AG10803 (cell line): Measurements from ENCODE around the gene CBARP.
A peak's percentile ranks its signal among the peaks of the same experiment; 100 is the strongest.

Source experiments
- DNase-seq: peaks from one replicate; pipeline ENCODE4 v3.0.0; 2010; ENCODE audit warnings: low read depth
- H3K4me3 ChIP-seq: 2 replicates; pipeline ENCODE4 v1.5.1; 2011; ENCODE audit warnings: mild to moderate bottlenecking, low read length, control low read depth
- TF ChIP-seq, protein P1 (sequence below): conservative IDR thresholded peaks from 2 replicates; pipeline ENCODE4 v1.5.1; 2011; ENCODE audit warnings: mild to moderate bottlenecking, low read length, control low read depth, inconsistent platforms

CBARP gene

DNA sequence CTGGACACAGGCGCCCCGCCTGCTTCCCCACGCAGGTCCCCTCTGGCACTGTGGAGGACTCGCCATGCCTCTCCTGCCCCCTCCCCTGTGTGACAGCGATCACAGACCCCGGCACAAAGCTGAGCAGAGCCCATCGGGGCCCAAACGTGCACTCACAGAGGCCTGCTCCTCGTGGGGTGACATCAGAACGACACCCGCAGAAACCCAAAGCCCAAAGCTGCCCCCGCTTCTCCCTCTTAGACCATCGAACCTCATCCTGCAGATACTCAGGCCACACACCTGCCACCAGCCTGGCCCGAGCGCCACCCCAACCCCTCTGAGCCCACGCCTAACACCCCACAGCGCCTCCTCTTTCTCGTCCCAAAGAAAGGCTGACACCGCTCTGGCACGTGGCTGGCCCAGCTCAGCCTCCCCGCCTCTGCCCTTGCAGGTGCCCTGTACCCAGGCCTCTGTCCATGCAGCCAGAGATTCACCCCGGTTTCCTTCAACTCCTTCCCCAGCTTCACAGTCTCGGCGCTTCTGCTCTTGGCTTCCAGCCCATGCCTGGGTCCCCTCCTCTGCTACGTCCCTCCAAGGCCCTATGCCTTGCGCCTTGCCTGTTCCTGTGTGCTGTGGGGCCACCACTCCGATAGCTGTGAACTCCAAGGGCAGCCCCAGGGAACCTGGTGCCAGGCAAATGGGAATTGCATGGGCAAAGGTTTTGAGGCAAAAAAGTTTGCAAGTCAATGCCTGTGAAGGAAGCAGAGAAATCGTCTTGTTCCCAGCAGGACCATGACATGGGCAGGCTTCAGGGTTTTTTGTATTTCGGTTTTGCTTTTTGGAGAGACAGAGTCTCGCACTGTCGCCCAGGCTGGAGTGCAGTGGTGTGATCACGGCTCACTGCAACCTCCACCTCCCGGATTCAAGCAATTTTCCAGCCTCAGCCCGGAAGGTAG lies 831 bp upstream of the CBARP start:
- no peak for DNase-seq

DNA sequence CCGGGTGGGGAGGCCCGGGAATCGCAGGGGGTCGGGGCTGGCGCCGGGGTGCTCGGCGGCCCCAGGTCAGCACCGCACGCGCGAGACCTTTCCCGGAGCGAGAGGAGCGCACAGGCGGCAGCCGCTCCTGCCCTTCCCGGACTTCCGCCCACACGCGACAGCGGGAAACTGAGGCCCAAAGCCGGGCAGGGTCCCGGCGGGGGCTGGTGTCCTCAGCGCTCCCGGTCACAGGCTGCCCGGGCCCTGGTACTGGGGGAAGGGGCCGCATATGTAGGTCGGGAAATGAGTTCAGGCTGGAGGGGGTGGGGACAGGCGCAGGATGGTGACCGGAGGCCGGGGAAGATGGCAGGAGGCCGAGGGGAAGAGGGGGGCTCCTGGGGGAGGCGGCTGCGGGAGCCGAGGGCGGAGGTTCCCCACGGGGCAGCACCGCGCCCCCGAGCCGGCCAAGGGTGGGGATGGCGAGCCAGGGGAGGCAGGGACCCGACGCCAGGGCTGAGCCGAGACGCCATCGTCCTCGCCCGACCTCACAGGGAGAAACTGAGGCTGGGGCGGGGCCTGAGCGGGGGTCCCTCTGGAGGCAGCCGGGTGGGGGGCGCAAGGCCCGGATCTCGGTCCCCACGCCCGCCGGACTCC lies 662 bp downstream of the CBARP start:
- no peak for DNase-seq
- H3K4me3 ChIP-seq = peak overlapping the region; percentile 71
- TF ChIP-seq, protein P1, sequence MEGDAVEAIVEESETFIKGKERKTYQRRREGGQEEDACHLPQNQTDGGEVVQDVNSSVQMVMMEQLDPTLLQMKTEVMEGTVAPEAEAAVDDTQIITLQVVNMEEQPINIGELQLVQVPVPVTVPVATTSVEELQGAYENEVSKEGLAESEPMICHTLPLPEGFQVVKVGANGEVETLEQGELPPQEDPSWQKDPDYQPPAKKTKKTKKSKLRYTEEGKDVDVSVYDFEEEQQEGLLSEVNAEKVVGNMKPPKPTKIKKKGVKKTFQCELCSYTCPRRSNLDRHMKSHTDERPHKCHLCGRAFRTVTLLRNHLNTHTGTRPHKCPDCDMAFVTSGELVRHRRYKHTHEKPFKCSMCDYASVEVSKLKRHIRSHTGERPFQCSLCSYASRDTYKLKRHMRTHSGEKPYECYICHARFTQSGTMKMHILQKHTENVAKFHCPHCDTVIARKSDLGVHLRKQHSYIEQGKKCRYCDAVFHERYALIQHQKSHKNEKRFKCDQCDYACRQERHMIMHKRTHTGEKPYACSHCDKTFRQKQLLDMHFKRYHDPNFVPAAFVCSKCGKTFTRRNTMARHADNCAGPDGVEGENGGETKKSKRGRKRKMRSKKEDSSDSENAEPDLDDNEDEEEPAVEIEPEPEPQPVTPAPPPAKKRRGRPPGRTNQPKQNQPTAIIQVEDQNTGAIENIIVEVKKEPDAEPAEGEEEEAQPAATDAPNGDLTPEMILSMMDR = no peak

More for the DNA sequence above, 831 bp upstream of the CBARP start:
- peak overlapping the region; percentile 43 for H3K4me3 ChIP-seq
- TF ChIP-seq, protein P1 = no peak

DNA sequence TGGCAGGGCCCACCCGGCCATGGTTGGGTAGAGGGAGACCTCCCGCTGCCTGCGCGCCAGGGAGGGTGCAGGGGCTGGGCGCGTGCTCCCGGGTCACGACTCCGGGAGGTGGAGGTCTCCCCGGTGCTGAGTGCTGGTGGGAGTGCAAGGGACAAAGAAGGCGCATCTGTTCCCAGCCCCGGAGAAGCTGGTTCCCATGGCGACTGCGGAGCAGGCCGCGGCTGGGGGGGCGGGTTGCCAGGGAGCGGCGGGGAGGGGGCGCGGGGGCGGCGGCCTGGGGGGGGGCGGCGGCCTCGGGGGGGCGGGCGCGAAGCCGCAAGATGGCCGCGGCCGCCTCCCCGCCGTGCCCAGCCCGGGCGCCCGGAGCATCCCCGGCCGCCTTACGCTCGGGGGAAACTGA lies 1.2 kb downstream of the CBARP start:
- TF ChIP-seq, protein P1 = no peak
- DNase-seq = no peak
- peak overlapping the region; percentile 71 for H3K4me3 ChIP-seq

DNA sequence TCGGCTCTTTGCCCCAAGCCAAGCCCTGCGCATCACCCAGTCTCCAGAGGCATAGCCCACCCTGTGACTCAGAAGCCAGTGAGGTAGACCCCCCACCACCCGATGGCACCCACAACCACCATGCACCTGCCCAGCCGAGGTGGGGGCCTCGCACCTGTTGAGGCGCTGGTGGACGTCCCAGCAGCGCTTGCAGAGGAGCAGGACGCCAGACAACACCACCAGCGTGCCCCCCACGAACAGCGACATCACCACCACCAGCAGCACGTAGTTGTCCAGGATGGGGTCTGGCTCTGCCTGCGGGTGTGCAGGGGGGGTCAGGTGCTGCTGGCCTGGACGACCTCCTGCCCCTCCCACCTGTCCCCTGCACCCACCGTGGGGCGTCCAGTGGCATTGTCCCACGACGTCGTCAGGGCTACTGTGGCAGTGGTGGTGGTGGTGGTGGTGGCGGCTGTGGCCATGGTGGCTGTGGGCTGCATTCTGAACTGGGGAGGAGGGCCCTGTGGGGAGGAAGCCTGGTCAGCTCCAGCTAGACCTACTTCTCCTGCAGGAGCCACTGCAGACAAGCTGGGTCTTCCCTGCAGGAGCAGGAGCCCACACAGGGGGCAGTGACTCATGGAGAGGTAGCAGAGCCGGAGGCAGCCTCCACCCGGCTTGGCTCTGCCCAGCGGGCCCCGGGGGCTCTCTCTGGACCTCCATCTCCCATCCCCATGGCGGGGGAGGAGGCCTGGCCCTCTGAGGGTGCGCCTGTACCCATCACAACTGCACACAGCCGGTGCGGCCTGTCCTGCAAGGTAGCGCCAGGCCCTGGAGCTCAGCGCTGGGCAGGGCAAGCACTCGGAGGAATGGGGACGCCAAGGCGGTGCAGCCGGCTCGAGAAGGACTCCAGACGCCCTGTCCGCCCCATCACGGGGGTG lies 1.9 kb downstream of the CBARP start:
- H3K4me3 ChIP-seq = peak overlapping the region; percentile 44
- TF ChIP-seq, protein P1 = no peak
- DNase-seq = no peak

DNA sequence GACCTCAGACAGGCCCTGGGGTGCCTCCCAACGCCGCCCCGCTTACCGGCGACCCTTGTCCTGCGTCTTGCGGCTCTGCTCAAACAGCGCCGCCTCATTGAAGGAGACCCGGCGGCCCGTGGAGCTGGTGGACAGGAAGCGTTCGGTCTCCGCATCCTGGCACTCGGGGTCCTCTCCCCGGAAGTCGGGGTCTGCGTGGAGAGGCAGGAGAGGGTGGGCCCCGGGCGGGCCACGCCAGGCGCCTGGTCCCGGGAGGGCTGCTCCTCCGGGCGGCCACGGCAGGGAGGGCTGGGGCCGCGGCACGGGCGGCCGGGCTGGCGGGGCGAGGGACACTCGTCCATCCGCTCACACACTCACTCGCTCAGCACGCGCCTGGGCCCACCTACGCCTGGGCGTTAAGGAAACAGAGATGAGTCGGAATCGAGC lies 2.8 kb downstream of the CBARP start:
- H3K4me3 ChIP-seq = no peak overlapping the region
- TF ChIP-seq, protein P1 = no peak
- DNase-seq = no peak

DNA sequence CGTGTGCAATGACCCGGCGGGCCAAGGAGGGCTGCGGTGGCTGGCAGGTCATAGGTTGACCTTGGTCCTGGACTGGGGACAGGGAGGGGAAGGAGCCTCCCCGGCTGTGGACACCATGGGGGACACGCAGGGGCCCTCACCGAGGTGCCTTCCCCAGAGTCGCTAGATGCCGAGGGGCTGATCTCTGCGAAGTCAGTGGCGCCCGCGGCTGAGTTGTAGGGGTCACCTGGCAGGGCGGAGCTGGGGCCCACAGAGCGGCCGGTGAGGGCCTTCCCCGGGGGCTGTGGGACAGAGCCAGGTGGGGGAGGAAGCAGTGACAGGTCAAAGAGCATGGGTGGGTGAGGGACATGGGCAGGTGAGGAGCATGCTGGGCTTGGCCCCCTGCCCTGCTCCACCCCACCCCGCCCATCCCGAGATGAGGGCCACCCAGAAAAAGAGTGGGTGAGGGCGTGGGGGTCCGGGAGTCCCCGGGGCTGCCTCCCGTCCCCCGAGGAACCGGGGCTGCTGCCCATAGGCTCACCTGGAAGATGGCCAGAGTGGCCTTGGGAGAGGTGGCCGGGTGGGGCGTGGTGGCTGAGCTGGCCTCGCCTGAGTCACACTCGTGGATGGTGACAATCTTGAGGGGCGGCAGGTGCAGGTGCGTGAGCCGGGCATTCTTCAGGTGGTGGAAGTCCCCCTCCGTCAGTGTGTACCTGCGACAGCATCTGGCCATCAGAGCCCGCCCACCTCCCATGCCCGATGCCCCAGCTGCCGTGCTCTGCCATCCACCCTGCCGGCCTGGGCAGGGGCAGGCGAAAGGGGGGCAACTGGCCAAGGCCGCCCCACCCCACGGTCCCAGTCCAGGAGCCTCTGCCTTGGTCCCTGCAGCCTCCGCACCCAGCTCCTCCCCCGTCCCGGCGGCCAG lies 3.5 kb downstream of the CBARP start:
- no peak overlapping the region for H3K4me3 ChIP-seq
- TF ChIP-seq, protein P1 = no peak
- DNase-seq = no peak
